MM.1S (cell line): Measurements from ENCODE around the gene LTB.

Experiments used
- EZH2phosphoT487 ChIP-seq: fragments of 300-600 bp; sonication (generic); IDR thresholded peaks from 2 replicates; pipeline ENCODE4 v1.6.1; 2018; ENCODE audit warnings: antibody characterized with exemption, low read length
- TF ChIP-seq, protein P1 (sequence below): fragments of 300-600 bp; sonication (generic); IDR thresholded peaks from 2 replicates; pipeline ENCODE4 v1.5.1; 2016; ENCODE audit warnings: antibody characterized with exemption, low read length, mixed read lengths

DNA sequence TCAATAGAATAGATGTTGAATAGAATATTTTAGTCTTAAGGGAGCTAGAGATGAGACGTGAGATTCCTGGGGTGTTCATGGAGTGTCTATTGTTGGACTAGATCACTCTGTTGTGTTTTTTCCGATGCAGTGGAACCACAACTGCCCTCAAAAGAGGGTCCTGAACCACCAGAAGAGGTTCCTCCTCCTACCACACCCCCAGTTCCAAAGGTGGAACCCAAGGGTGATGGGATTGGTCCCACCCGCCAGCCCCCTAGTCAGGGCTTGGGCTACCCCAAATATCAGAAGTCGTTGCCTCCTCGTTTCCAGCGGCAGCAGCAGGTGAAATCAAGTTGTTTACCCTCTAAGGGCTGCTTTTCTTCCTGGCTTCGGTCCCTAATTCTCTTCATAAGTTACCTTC is 46.8 kb upstream of the LTB start:
- TF ChIP-seq, protein P1, sequence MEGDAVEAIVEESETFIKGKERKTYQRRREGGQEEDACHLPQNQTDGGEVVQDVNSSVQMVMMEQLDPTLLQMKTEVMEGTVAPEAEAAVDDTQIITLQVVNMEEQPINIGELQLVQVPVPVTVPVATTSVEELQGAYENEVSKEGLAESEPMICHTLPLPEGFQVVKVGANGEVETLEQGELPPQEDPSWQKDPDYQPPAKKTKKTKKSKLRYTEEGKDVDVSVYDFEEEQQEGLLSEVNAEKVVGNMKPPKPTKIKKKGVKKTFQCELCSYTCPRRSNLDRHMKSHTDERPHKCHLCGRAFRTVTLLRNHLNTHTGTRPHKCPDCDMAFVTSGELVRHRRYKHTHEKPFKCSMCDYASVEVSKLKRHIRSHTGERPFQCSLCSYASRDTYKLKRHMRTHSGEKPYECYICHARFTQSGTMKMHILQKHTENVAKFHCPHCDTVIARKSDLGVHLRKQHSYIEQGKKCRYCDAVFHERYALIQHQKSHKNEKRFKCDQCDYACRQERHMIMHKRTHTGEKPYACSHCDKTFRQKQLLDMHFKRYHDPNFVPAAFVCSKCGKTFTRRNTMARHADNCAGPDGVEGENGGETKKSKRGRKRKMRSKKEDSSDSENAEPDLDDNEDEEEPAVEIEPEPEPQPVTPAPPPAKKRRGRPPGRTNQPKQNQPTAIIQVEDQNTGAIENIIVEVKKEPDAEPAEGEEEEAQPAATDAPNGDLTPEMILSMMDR, result no peak
- no peak for TF ChIP-seq EZH2phosphoT487
